Suppressor macrophage treated with lipopolysaccharide for 1 hour (primary cell): ENCODE measurements around the gene PPP1R15B.

Experiments used
- DNase-seq, 3 donors: peaks; one replicate each; pipeline ENCODE4 v3.0.0-alpha.2; 2020 to 2022

PPP1R15B gene

GRCh38 chr1:204411451-204412204, at the start of gene PPP1R15B:
TSS of gene PPP1R15B (minus strand) at chr1:204411817. CDS start at chr1:204411411, 406 bp downstream.
- peak; percentile 99 for DNase-seq

- DNase-seq: no peak
Measured at GRCh38 chr1:204460346-204460745, 48.7 kb upstream of the PPP1R15B start.

GRCh38 chr1:204459706-204460105, 48.1 kb upstream of the PPP1R15B start:
- DNase-seq: no peak

- no peak for DNase-seq
Measured at GRCh38 chr1:204457666-204458065, 46.0 kb upstream of the PPP1R15B start.

- no peak for DNase-seq
Measured at GRCh38 chr1:204456826-204457442, 45.3 kb upstream of the PPP1R15B start.

GRCh38 chr1:204455831-204456145, 44.2 kb upstream of the PPP1R15B start:
- DNase-seq: no peak

GRCh38 chr1:204455063-204455830, 43.6 kb upstream of the PPP1R15B start:
- DNase-seq: no peak

- DNase-seq: no peak
Measured at GRCh38 chr1:204454476-204454875, 42.9 kb upstream of the PPP1R15B start.

GRCh38 chr1:204453141-204453772, 41.6 kb upstream of the PPP1R15B start:
- peak; percentile 56 to 71 (median 68) for DNase-seq

- no peak for DNase-seq
Measured at GRCh38 chr1:204451352-204452124, 39.9 kb upstream of the PPP1R15B start.

GRCh38 chr1:204450461-204451257, 39.0 kb upstream of the PPP1R15B start:
- DNase-seq: no peak

GRCh38 chr1:204449678-204450280, 38.2 kb upstream of the PPP1R15B start:
- DNase-seq: no peak

- DNase-seq: no peak
Measured at GRCh38 chr1:204448991-204449677, 37.5 kb upstream of the PPP1R15B start.

- DNase-seq: no peak
Measured at GRCh38 chr1:204448344-204448964, 36.8 kb upstream of the PPP1R15B start.

GRCh38 chr1:204447736-204448135, 36.1 kb upstream of the PPP1R15B start:
- DNase-seq: no peak

GRCh38 chr1:204447190-204447589, 35.6 kb upstream of the PPP1R15B start:
- no peak for DNase-seq

- peak; percentile 76 to 88 (median 87) for DNase-seq
Measured at GRCh38 chr1:204446413-204447111, 34.9 kb upstream of the PPP1R15B start.

GRCh38 chr1:204445860-204446412, 34.3 kb upstream of the PPP1R15B start:
- peak; percentile 54 to 79 (median 60) for DNase-seq
